Testis (tissue), 2 donors: ENCODE data around the gene FHOD3.

Experiments
- POLR2A ChIP-seq: fragments of 450-650 bp; IDR thresholded peaks from one replicate; pipeline ENCODE4 v1.6.1; 2017; ENCODE audit warnings: antibody characterized with exemption, mild to moderate bottlenecking, moderate library complexity
- TF ChIP-seq, protein P1 (sequence below), 3 experiments: fragments of 450-650 bp in 2 of 3; fragments of 200-600 bp in 1 of 3; sonication (generic) in 1 of 3; IDR thresholded peaks; one replicate each; pipeline ENCODE4 v1.5.1; 2016 to 2019; ENCODE audit warnings: antibody characterized with exemption in 3 of 3, mild to moderate bottlenecking in 2 of 3, moderate library complexity in 1 of 3

GRCh38 chr18:36825526-36825925 lies 528.0 kb downstream of the FHOD3 start:
- TF ChIP-seq, protein P1, sequence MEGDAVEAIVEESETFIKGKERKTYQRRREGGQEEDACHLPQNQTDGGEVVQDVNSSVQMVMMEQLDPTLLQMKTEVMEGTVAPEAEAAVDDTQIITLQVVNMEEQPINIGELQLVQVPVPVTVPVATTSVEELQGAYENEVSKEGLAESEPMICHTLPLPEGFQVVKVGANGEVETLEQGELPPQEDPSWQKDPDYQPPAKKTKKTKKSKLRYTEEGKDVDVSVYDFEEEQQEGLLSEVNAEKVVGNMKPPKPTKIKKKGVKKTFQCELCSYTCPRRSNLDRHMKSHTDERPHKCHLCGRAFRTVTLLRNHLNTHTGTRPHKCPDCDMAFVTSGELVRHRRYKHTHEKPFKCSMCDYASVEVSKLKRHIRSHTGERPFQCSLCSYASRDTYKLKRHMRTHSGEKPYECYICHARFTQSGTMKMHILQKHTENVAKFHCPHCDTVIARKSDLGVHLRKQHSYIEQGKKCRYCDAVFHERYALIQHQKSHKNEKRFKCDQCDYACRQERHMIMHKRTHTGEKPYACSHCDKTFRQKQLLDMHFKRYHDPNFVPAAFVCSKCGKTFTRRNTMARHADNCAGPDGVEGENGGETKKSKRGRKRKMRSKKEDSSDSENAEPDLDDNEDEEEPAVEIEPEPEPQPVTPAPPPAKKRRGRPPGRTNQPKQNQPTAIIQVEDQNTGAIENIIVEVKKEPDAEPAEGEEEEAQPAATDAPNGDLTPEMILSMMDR (IDR thresholded peaks at IDR 0.05) = no peak
- TF ChIP-seq POLR2A = no peak
